Endodermal cell (in vitro differentiated cells): ENCODE measurements around the gene PRRT4. TPM values are rescaled to one million over a fixed set of nuclear protein-coding genes. Genes with fewer than 3 reads are reported as not detected.

Experiments
- DNase-seq: peaks from one replicate; pipeline ENCODE4 v3.0.0-alpha.2; 2017
- H3K27ac ChIP-seq: 2 replicates; pipeline ENCODE4 v1.5.1; 2013; ENCODE audit warnings: mild to moderate bottlenecking, low read depth, low read length, moderate library complexity
- H3K27me3 ChIP-seq: 2 replicates; pipeline ENCODE4 v1.6.1; 2013; ENCODE audit warnings: mild to moderate bottlenecking, low read length, moderate library complexity; ENCODE audit not compliant: insufficient read depth, control insufficient read depth, poor library complexity, severe bottlenecking
- H3K36me3 ChIP-seq: 2 replicates; pipeline ENCODE4 v1.7.0; 2013; ENCODE audit warnings: mild to moderate bottlenecking, low read length, moderate library complexity; ENCODE audit not compliant: control insufficient read depth, insufficient read depth
- H3K4me1 ChIP-seq: one replicate; pipeline ENCODE4 v1.7.0; 2013; ENCODE audit warnings: low read length; ENCODE audit not compliant: control insufficient read depth, insufficient read depth
- H3K4me3 ChIP-seq: 2 replicates; pipeline ENCODE4 v1.5.1; 2013; ENCODE audit warnings: mild to moderate bottlenecking, low read length, moderate library complexity
- H3K9ac ChIP-seq: 2 replicates; pipeline ENCODE4 v1.6.1; 2013; ENCODE audit warnings: mild to moderate bottlenecking, low read length, moderate library complexity; ENCODE audit not compliant: poor library complexity, severe bottlenecking; ENCODE audit errors: extremely low read depth
- H3K9me3 ChIP-seq: 2 replicates; pipeline ENCODE4 v1.6.1; 2013; ENCODE audit warnings: mild to moderate bottlenecking, low read length, moderate library complexity; ENCODE audit not compliant: control insufficient read depth
- H3K27ac Mint-ChIP-seq: 2 replicates; pipeline ENCODE4 v1.8.0; 2020; ENCODE audit warnings: mixed read lengths
- H3K27me3 Mint-ChIP-seq: 2 replicates; pipeline ENCODE4 v1.8.0; 2021; ENCODE audit warnings: mild to moderate bottlenecking, mixed read lengths; ENCODE audit not compliant: insufficient read depth
- H3K36me3 Mint-ChIP-seq: 2 replicates; pipeline ENCODE4 v1.8.0; 2020; ENCODE audit warnings: low read depth, mixed read lengths
- H3K4me1 Mint-ChIP-seq: 2 replicates; pipeline ENCODE4 v1.8.0; 2020; ENCODE audit warnings: mixed read lengths
- H3K4me3 Mint-ChIP-seq: 2 replicates; pipeline ENCODE4 v1.8.0; 2020; ENCODE audit warnings: mild to moderate bottlenecking, moderate library complexity, mixed read lengths
- H3K9me3 Mint-ChIP-seq: 2 replicates; pipeline ENCODE4 v1.8.0; 2020; ENCODE audit warnings: mild to moderate bottlenecking, mixed read lengths
- CTCF ChIP-seq: fragments of 200-600 bp; sonication (generic); conservative IDR thresholded peaks from 2 replicates; pipeline ENCODE4 v1.5.0; 2021; ENCODE audit warnings: antibody characterized with exemption, mild to moderate bottlenecking
- WGBS, 2 experiments: methylation state at CpG; one replicate each; pipeline versions ENCODE4 v1.1.5 to v1.1.7; 2013; ENCODE audit warnings: missing lambda C conversion rate in 2 of 2, mixed read lengths in 1 of 2; ENCODE audit not compliant: insufficient coverage in 1 of 2, insufficient read length in 1 of 2; 5-methylcytosine and 5-hydroxymethylcytosine counted together
- total RNA-seq, 2 donors: library from RNA; stranded (reverse); fragmentation: NEBNext Ultra II Directional in 1 of 2; extraction: Animal tissue kit (Norgen Biotek cat#: 25700) in 1 of 2; gene quantifications; 2 replicates in 1 of 2; 3 replicates in 1 of 2; pipeline ENCODE4 v1.2.1, GENCODE V29; 2021

Gene PRRT4
- total RNA-seq, 2 donors from 2014 or later = 0.18 TPM; not detected in 1

- no peaks in the 10 kb centered on the region for H3K36me3 ChIP-seq
- H3K27me3 Mint-ChIP-seq = peaks cover 31% of the 10 kb centered on the region
- H3K27ac ChIP-seq = no peak overlapping the region
- peaks cover 18% of the 10 kb centered on the region for H3K27me3 ChIP-seq
- H3K9ac ChIP-seq = no peak overlapping the region
- no peak overlapping the region for H3K4me3 ChIP-seq
- H3K4me1 ChIP-seq = no peaks in the 10 kb centered on the region
- WGBS, 2 experiments = 94 to 98% methylated on average over 7 of the region's 7 CpGs
- H3K4me3 Mint-ChIP-seq = no peak overlapping the region
- no peaks in the 10 kb centered on the region for H3K4me1 Mint-ChIP-seq
- no peak for TF ChIP-seq CTCF
- no peaks in the 10 kb centered on the region for H3K36me3 Mint-ChIP-seq
- H3K9me3 Mint-ChIP-seq = no peaks in the 10 kb centered on the region
- H3K9me3 ChIP-seq = no peaks in the 10 kb centered on the region
- DNase-seq = no peak
- H3K27ac Mint-ChIP-seq = no peak overlapping the region
These were observed 30.3 kb upstream of the PRRT4 start for GRCh38 chr7:128391805-128392204.

- Mint-ChIP-seq H3K36me3 (no peaks in the 10 kb centered on the region), H3K4me1 (no peaks in the 10 kb centered on the region), H3K27me3 (peaks cover 38% of the 10 kb centered on the region), H3K4me3 (no peak overlapping the region), H3K9me3 (no peaks in the 10 kb centered on the region), H3K27ac (no peak overlapping the region)
- DNase-seq = no peak
- Histone ChIP-seq H3K9me3 (no peaks in the 10 kb centered on the region), H3K27ac (no peak overlapping the region), H3K4me1 (no peaks in the 10 kb centered on the region), H3K36me3 (no peaks in the 10 kb centered on the region), H3K4me3 (no peak overlapping the region), H3K27me3 (peaks cover 23% of the 10 kb centered on the region), H3K9ac (no peak overlapping the region)
- no peak for TF ChIP-seq CTCF
- 89 to 94% methylated on average over 3 of the region's 3 CpGs for WGBS, 2 experiments
These were observed 29.5 kb upstream of the PRRT4 start for GRCh38 chr7:128390871-128391565.

- Mint-ChIP-seq H3K36me3 (no peaks in the 10 kb centered on the region), H3K4me3 (no peak overlapping the region), H3K27me3 (peaks cover 48% of the 10 kb centered on the region), H3K9me3 (no peaks in the 10 kb centered on the region), H3K27ac (no peak overlapping the region), H3K4me1 (no peaks in the 10 kb centered on the region)
- DNase-seq = no peak
- H3K9me3 ChIP-seq = no peaks in the 10 kb centered on the region
- H3K36me3 ChIP-seq = no peaks in the 10 kb centered on the region
- no peaks in the 10 kb centered on the region for H3K4me1 ChIP-seq
- WGBS, 2 experiments = 85 to 87% methylated on average over 9 of the region's 9 CpGs
- H3K4me3 ChIP-seq = no peak overlapping the region
- no peak overlapping the region for H3K27ac ChIP-seq
- no peak for TF ChIP-seq CTCF
- peaks cover 23% of the 10 kb centered on the region for H3K27me3 ChIP-seq
- H3K9ac ChIP-seq = no peak overlapping the region
These were observed 28.3 kb upstream of the PRRT4 start for GRCh38 chr7:128389618-128390329.
